A549 (cell line): ENCODE measurements around the gene TTC4. TPM values are rescaled to one million over a fixed set of nuclear protein-coding genes. Genes with fewer than 3 reads are reported as not detected.

Experiments
- ATAC-seq, 2 experiments: fragments of 200-7000 bp in 1 of 2; fragments of >200 bp in 1 of 2; cut with Nextera tagmentation in 1 of 2; cut with Tn5 transposase in 1 of 2; 3 replicates each; pipeline versions ENCODE4 v1.8.0 to v1.9.1; 2018 to 2020; ENCODE audit warnings: mild to moderate bottlenecking in 1 of 2, moderate library complexity in 1 of 2
- CTCF ChIA-PET: fragments of 300-600 bp; sonication (Branson Sonifier 250); formaldehyde crosslinking; extraction: SDS; loops from one replicate; lab custom pipeline; 2021; ENCODE audit warnings: antibody characterized with exemption, inconsistent platforms; lab: Yijun Ruan, JAX
- POLR2A ChIA-PET: fragments of 350-600 bp; formaldehyde crosslinking; extraction: SDS; loops from one replicate; lab custom pipeline; 2021; ENCODE audit warnings: antibody characterized with exemption, inconsistent platforms; lab: Yijun Ruan, JAX
- DNase-seq, 2 experiments: peaks; one replicate each; pipeline versions ENCODE4 v3.0.0 to v3.0.0-alpha.2; 2011 to 2016; ENCODE audit warnings: low read depth in 1 of 2, low spot score in 1 of 2
- FAIRE-seq: peaks from 2 replicates; lab custom pipeline; 2011; peaks lifted over from hg19 to GRCh38; lab: Jason Lieb, UNC
- H3K27ac ChIP-seq, 2 experiments: fragments of >200 bp; sonication (Bioruptor Twin); formaldehyde crosslinking; 3 replicates each; pipeline ENCODE4 v1.5.1; 2016 to 2017
- H3K4me1 ChIP-seq: fragments of >200 bp; sonication (Bioruptor Twin); formaldehyde crosslinking; 3 replicates; pipeline ENCODE4 v1.6.1; 2016
- H3K4me2 ChIP-seq: fragments of >200 bp; sonication (Bioruptor Twin); formaldehyde crosslinking; 3 replicates; pipeline ENCODE4 v1.6.1; 2016
- H3K4me3 ChIP-seq: fragments of >200 bp; sonication (Bioruptor Twin); formaldehyde crosslinking; 3 replicates; pipeline ENCODE4 v1.5.1; 2016
- H3K9me3 ChIP-seq: fragments of >200 bp; sonication (Bioruptor Twin); formaldehyde crosslinking; 3 replicates; pipeline ENCODE4 v1.6.1; 2016
- BCL3 ChIP-seq: fragments of >200 bp; sonication (Bioruptor Twin); formaldehyde crosslinking; IDR thresholded peaks from 3 replicates; pipeline ENCODE4 v1.6.1; 2016
- CBX2 ChIP-seq: fragments of 200-600 bp; sonication (generic); IDR thresholded peaks from 2 replicates; pipeline ENCODE4 v1.6.1; 2016; ENCODE audit warnings: low read depth, mild to moderate bottlenecking, borderline replicate concordance
- CBX8 ChIP-seq: fragments of 200-600 bp; sonication (generic); IDR thresholded peaks from 2 replicates; pipeline ENCODE4 v1.6.1; 2016
- CEBPB ChIP-seq, 2 experiments: fragments of >200 bp in 1 of 2; sonication (Bioruptor Twin) in 1 of 2; formaldehyde crosslinking in 1 of 2; IDR thresholded peaks; 2 replicates each; pipeline ENCODE4 v1.6.1; 2012 to 2016
- EHF ChIP-seq: fragments of 250-450 bp; sonication (Bioruptor Pico); IDR thresholded peaks from 2 replicates; pipeline ENCODE4 v1.5.0; 2020; ENCODE audit warnings: mild to moderate bottlenecking
- EHMT2 ChIP-seq: fragments of 200-600 bp; sonication (generic); IDR thresholded peaks from 2 replicates; pipeline ENCODE4 v1.6.1; 2016; ENCODE audit warnings: antibody characterized with exemption, low read depth, mild to moderate bottlenecking, moderate library complexity
- EP300 ChIP-seq, 2 experiments: fragments of >200 bp; sonication (Bioruptor Twin); formaldehyde crosslinking; IDR thresholded peaks; 2 replicates in 1 of 2; 3 replicates in 1 of 2; pipeline ENCODE4 v1.6.1; 2016 to 2017
- FOXS1 ChIP-seq: fragments of 250-450 bp; sonication (Bioruptor Pico); IDR thresholded peaks from 2 replicates; pipeline ENCODE4 v1.5.0; 2020; ENCODE audit warnings: mild to moderate bottlenecking, moderate library complexity
- GATA3 ChIP-seq: IDR thresholded peaks from 2 replicates; pipeline ENCODE4 v1.6.1; 2012; ENCODE audit warnings: borderline replicate concordance
- HES2 ChIP-seq: fragments of >200 bp; sonication (Bioruptor Twin); formaldehyde crosslinking; IDR thresholded peaks from 2 replicates; pipeline ENCODE4 v1.6.1; 2016
- HEYL ChIP-seq: fragments of 250-450 bp; sonication (Bioruptor Pico); IDR thresholded peaks from 2 replicates; pipeline ENCODE4 v1.8.0; 2021; ENCODE audit warnings: mild to moderate bottlenecking, moderate library complexity
- HOXA7 ChIP-seq: fragments of 250-450 bp; sonication (Bioruptor Pico); IDR thresholded peaks from 2 replicates; pipeline ENCODE4 v1.5.0; 2020; ENCODE audit warnings: mild to moderate bottlenecking, moderate library complexity
- JUN ChIP-seq, 2 experiments: fragments of >200 bp; sonication (Bioruptor Twin); formaldehyde crosslinking; IDR thresholded peaks; 2 replicates in 1 of 2; 3 replicates in 1 of 2; pipeline ENCODE4 v1.6.1; 2016 to 2017
- JUNB ChIP-seq: fragments of >200 bp; sonication (Bioruptor Twin); formaldehyde crosslinking; IDR thresholded peaks from 2 replicates; pipeline ENCODE4 v1.6.1; 2016
- KDM5A ChIP-seq: fragments of 200-600 bp; sonication (generic); IDR thresholded peaks from 2 replicates; pipeline ENCODE4 v1.6.1; 2016; ENCODE audit warnings: antibody characterized with exemption, mild to moderate bottlenecking
- MAFK ChIP-seq: fragments of 450-650 bp; IDR thresholded peaks from 2 replicates; pipeline ENCODE4 v1.6.1; 2014; ENCODE audit not compliant: partially characterized antibody
- MAX ChIP-seq: IDR thresholded peaks from 2 replicates; pipeline ENCODE4 v1.6.1; 2012
- MAZ ChIP-seq: fragments of 150-350 bp; IDR thresholded peaks from 2 replicates; pipeline ENCODE4 v1.6.1; 2014; ENCODE audit warnings: antibody characterized with exemption, low read depth, low read length, borderline replicate concordance
- NPAS2 ChIP-seq: fragments of 250-450 bp; sonication (Bioruptor Pico); IDR thresholded peaks from 2 replicates; pipeline ENCODE4 v1.8.0; 2022; ENCODE audit warnings: mild to moderate bottlenecking, moderate library complexity, borderline replicate concordance
- NR3C1 ChIP-seq: fragments of >200 bp; sonication (Bioruptor Twin); formaldehyde crosslinking; IDR thresholded peaks from 3 replicates; pipeline ENCODE4 v1.6.1; 2017
- SMC3 ChIP-seq: fragments of >200 bp; sonication (Bioruptor Twin); formaldehyde crosslinking; IDR thresholded peaks from 3 replicates; pipeline ENCODE4 v1.6.1; 2018; ENCODE audit warnings: inconsistent platforms
- ZC3H11A ChIP-seq: fragments of 450-650 bp; IDR thresholded peaks from 2 replicates; pipeline ENCODE4 v1.6.1; 2014; ENCODE audit warnings: antibody characterized with exemption, mild to moderate bottlenecking
- ZFP36 ChIP-seq: fragments of 450-650 bp; IDR thresholded peaks from 2 replicates; pipeline ENCODE4 v1.6.1; 2014; ENCODE audit warnings: borderline replicate concordance; ENCODE audit not compliant: partially characterized antibody
- WGBS: methylation state at CpG from one replicate; pipeline ENCODE4 v1.1.6; 2017; ENCODE audit errors: missing lambda C conversion rate; 5-methylcytosine and 5-hydroxymethylcytosine counted together
- polyA plus RNA-seq, 4 experiments: library from polyadenylated mRNA; depleted of rRNA in 3 of 4; stranded (reverse); fragments of >200 nt; fragmentation: RNase III in 1 of 4; extraction: RNeasy Plus Mini Kit Qiagen cat#74134 plus additional on column Dnase treatment in 1 of 4; gene quantifications; 2 replicates in 3 of 4; 3 replicates in 1 of 4; pipeline ENCODE4 v1.2.3, GENCODE V29; 2011 to 2017

The TTC4 gene
- polyA plus RNA-seq, 2 of the 4 experiments (the other 2 are of a cell fraction), result 20.4 to 27.1 TPM

GRCh38 chr1:54751426-54751825, 35.8 kb downstream of the TTC4 start:
- Histone ChIP-seq H3K9me3 (no peaks in the 10 kb centered on the region), H3K4me2 (no peak overlapping the region), H3K27ac (no peak overlapping the region), H3K4me3 (no peak overlapping the region), H3K4me1 (no peaks in the 10 kb centered on the region)
- ChIA-PET CTCF (interaction anchor here (1.0 kb wide), 1 partner anchor 680 kb away, joined by 3 read pairs; no protein-coding TSS in a partner anchor), POLR2A (no interaction called here)
- DNase-seq (no peak), FAIRE-seq (no peak), ATAC-seq (no peak)
- 69% methylated on average over 4 of the region's 4 CpGs for WGBS
- TF ChIP-seq MAZ (no peak), GATA3 (no peak), CBX8 (no peak), KDM5A (no peak)

GRCh38 chr1:54754045-54754444, 38.4 kb downstream of the TTC4 start:
- ChIA-PET CTCF (interaction anchor here (0.7 kb wide), 1 partner anchor 242 kb away, joined by 4 read pairs; no protein-coding TSS in a partner anchor), POLR2A (no interaction called here)
- Histone ChIP-seq H3K27ac (no peak overlapping the region), H3K9me3 (no peaks in the 10 kb centered on the region)
- ATAC-seq (no peak), FAIRE-seq (no peak)
- TF ChIP-seq SMC3 (no peak), CEBPB (IDR thresholded peaks at IDR 0.05) (no peak), BCL3 (no peak)
- TF ChIP-seq, all 56 proteins: peak for 0
- H3K4me2 ChIP-seq, result no peak overlapping the region
- no peak for DNase-seq
- H3K4me3 ChIP-seq, result no peak overlapping the region
- WGBS, result 98% methylated on average over 5 of the region's 22 CpGs
- no peaks in the 10 kb centered on the region for H3K4me1 ChIP-seq

- H3K4me3 ChIP-seq, result no peak overlapping the region
- ATAC-seq, result no peak
- TF ChIP-seq NR3C1 (no peak), CEBPB (IDR thresholded peaks at IDR 0.05) (no peak), MAFK (no peak), ZFP36 (no peak), HEYL (no peak), NPAS2 (CRISPR knock-in tag) (no peak), SMC3 (no peak), EHF (CRISPR knock-in tag) (no peak), ZC3H11A (no peak), EHMT2 (no peak), JUN (IDR thresholded peaks at IDR 0.05) (no peak), CBX2 (no peak), EP300 (IDR thresholded peaks at IDR 0.05) (no peak), HES2 (no peak), MAX (no peak), JUNB (no peak), HOXA7 (CRISPR knock-in tag) (no peak), FOXS1 (CRISPR knock-in tag) (no peak)
- no peak overlapping the region for H3K4me2 ChIP-seq
- 79% methylated on average over 6 of the region's 25 CpGs for WGBS
- FAIRE-seq, result no peak
- POLR2A ChIA-PET, result no interaction called here
- no peaks in the 10 kb centered on the region for H3K4me1 ChIP-seq
- no peaks in the 10 kb centered on the region for H3K9me3 ChIP-seq
- no peak for DNase-seq
- CTCF ChIA-PET, result interaction anchor here (1.4 kb wide), 1 partner anchor 10 kb away, joined by 3 read pairs; no protein-coding TSS in a partner anchor
- no peak overlapping the region for H3K27ac ChIP-seq
These were observed 39.0 kb downstream of the TTC4 start for GRCh38 chr1:54754486-54755285.
